HEK293 (cell line): Measurements from ENCODE around the gene FAAP100.

Source experiments
- ATF2 ChIP-seq: fragments of 450-650 bp; formaldehyde crosslinking; IDR thresholded peaks from 2 replicates; pipeline ENCODE4 v1.5.1; 2016; ENCODE audit warnings: missing biosample characterization, missing genetic modification characterization, low read depth
- GFI1B ChIP-seq: fragments of 450-650 bp; formaldehyde crosslinking; IDR thresholded peaks from 2 replicates; pipeline ENCODE4 v1.5.1; 2016; ENCODE audit warnings: missing biosample characterization, missing genetic modification characterization
- GLI2 ChIP-seq: fragments of 450-650 bp; formaldehyde crosslinking; IDR thresholded peaks from 2 replicates; pipeline ENCODE4; 2017; ENCODE audit warnings: missing biosample characterization, missing genetic modification characterization, low read depth, borderline replicate concordance
- GLIS1 ChIP-seq: fragments of 450-650 bp; formaldehyde crosslinking; IDR thresholded peaks from 2 replicates; pipeline ENCODE4 v1.5.1; 2016; ENCODE audit warnings: missing biosample characterization, missing genetic modification characterization
- INSM2 ChIP-seq: fragments of 450-650 bp; formaldehyde crosslinking; IDR thresholded peaks from 2 replicates; pipeline ENCODE4 v1.5.1; 2016; ENCODE audit warnings: missing biosample characterization, missing genetic modification characterization
- KLF10 ChIP-seq: fragments of 450-650 bp; IDR thresholded peaks from 2 replicates; pipeline ENCODE4 v1.5.1; 2018; ENCODE audit warnings: missing biosample characterization, mild to moderate bottlenecking, missing genetic modification characterization
- KLF16 ChIP-seq: fragments of 450-650 bp; formaldehyde crosslinking; IDR thresholded peaks from 2 replicates; pipeline ENCODE4 v1.5.1; 2017; ENCODE audit warnings: missing biosample characterization, missing genetic modification characterization
- KLF8 ChIP-seq: fragments of 450-650 bp; formaldehyde crosslinking; IDR thresholded peaks from 2 replicates; pipeline ENCODE4 v1.5.1; 2016; ENCODE audit warnings: missing biosample characterization, missing genetic modification characterization
- PRDM4 ChIP-seq: fragments of 450-650 bp; formaldehyde crosslinking; IDR thresholded peaks from 2 replicates; pipeline ENCODE4 v1.5.1; 2017; ENCODE audit warnings: missing biosample characterization, missing genetic modification characterization
- PRDM6 ChIP-seq: fragments of 450-650 bp; formaldehyde crosslinking; IDR thresholded peaks from 2 replicates; pipeline ENCODE4 v1.5.1; 2017; ENCODE audit warnings: missing biosample characterization, missing genetic modification characterization
- SP2 ChIP-seq: fragments of 450-650 bp; formaldehyde crosslinking; IDR thresholded peaks from 2 replicates; pipeline ENCODE4 v1.5.1; 2016; ENCODE audit warnings: missing biosample characterization, missing genetic modification characterization
- SP7 ChIP-seq: fragments of 450-650 bp; formaldehyde crosslinking; IDR thresholded peaks from 2 replicates; pipeline ENCODE4 v1.5.1; 2016; ENCODE audit warnings: missing biosample characterization, missing genetic modification characterization
- ZBTB7A ChIP-seq: fragments of 450-650 bp; formaldehyde crosslinking; IDR thresholded peaks from 2 replicates; pipeline ENCODE4 v1.5.1; 2016; ENCODE audit warnings: low read depth, missing biosample characterization, missing genetic modification characterization
- ZFP69B ChIP-seq: fragments of 450-650 bp; formaldehyde crosslinking; IDR thresholded peaks from 2 replicates; pipeline ENCODE4 v1.5.1; 2016; ENCODE audit warnings: missing biosample characterization, missing genetic modification characterization
- ZNF10 ChIP-seq: fragments of 450-650 bp; formaldehyde crosslinking; IDR thresholded peaks from 2 replicates; pipeline ENCODE4 v1.5.1; 2017; ENCODE audit warnings: missing biosample characterization, missing genetic modification characterization
- ZNF138 ChIP-seq: fragments of 450-650 bp; formaldehyde crosslinking; IDR thresholded peaks from 2 replicates; pipeline ENCODE4 v1.5.1; 2016; ENCODE audit warnings: missing biosample characterization, missing genetic modification characterization, borderline replicate concordance
- ZNF16 ChIP-seq: fragments of 450-650 bp; formaldehyde crosslinking; IDR thresholded peaks from 2 replicates; pipeline ENCODE4 v1.5.1; 2016; ENCODE audit warnings: low read depth, missing biosample characterization, missing genetic modification characterization
- ZNF174 ChIP-seq: fragments of 450-650 bp; formaldehyde crosslinking; IDR thresholded peaks from 2 replicates; pipeline ENCODE4 v1.5.0; 2017; ENCODE audit warnings: missing biosample characterization, mild to moderate bottlenecking, missing genetic modification characterization
- ZNF214 ChIP-seq: fragments of 450-650 bp; formaldehyde crosslinking; IDR thresholded peaks from 2 replicates; pipeline ENCODE4 v1.5.1; 2017; ENCODE audit warnings: missing biosample characterization, mild to moderate bottlenecking, missing genetic modification characterization, borderline replicate concordance
- ZNF223 ChIP-seq: fragments of 450-650 bp; formaldehyde crosslinking; IDR thresholded peaks from 2 replicates; pipeline ENCODE4 v1.5.1; 2016; ENCODE audit warnings: missing biosample characterization, missing genetic modification characterization
- ZNF280C ChIP-seq: fragments of 450-650 bp; formaldehyde crosslinking; IDR thresholded peaks from 2 replicates; pipeline ENCODE4 v1.5.1; 2016; ENCODE audit warnings: missing biosample characterization, missing genetic modification characterization
- ZNF335 ChIP-seq: fragments of 450-650 bp; formaldehyde crosslinking; conservative IDR thresholded peaks from 2 replicates; pipeline ENCODE4 v1.5.1; 2016; ENCODE audit warnings: missing biosample characterization, missing genetic modification characterization
- ZNF354C ChIP-seq: fragments of 450-650 bp; formaldehyde crosslinking; IDR thresholded peaks from 2 replicates; pipeline ENCODE4 v1.5.1; 2016; ENCODE audit warnings: missing biosample characterization, missing genetic modification characterization, low read depth, borderline replicate concordance
- ZNF423 ChIP-seq: fragments of 450-650 bp; formaldehyde crosslinking; IDR thresholded peaks from 2 replicates; pipeline ENCODE4 v1.5.1; 2016; ENCODE audit warnings: missing biosample characterization, missing genetic modification characterization
- ZNF600 ChIP-seq: fragments of 450-650 bp; formaldehyde crosslinking; IDR thresholded peaks from 2 replicates; pipeline ENCODE4 v1.5.1; 2016; ENCODE audit warnings: missing biosample characterization, missing genetic modification characterization
- ZNF660 ChIP-seq: fragments of 450-650 bp; IDR thresholded peaks from 2 replicates; pipeline ENCODE4 v1.5.1; 2018; ENCODE audit warnings: missing biosample characterization, mild to moderate bottlenecking, missing genetic modification characterization
- ZNF701 ChIP-seq: fragments of 450-650 bp; formaldehyde crosslinking; IDR thresholded peaks from 2 replicates; pipeline ENCODE4 v1.5.1; 2016; ENCODE audit warnings: missing biosample characterization, missing genetic modification characterization
- ZNF830 ChIP-seq: fragments of 450-650 bp; IDR thresholded peaks from 2 replicates; pipeline ENCODE4 v1.5.0; 2018; ENCODE audit warnings: missing biosample characterization, missing genetic modification characterization, low read depth, mild to moderate bottlenecking, moderate library complexity
- ZNF837 ChIP-seq: fragments of 450-650 bp; formaldehyde crosslinking; IDR thresholded peaks from 2 replicates; pipeline ENCODE4 v1.5.1; 2016; ENCODE audit warnings: missing biosample characterization, missing genetic modification characterization
- ZSCAN5A ChIP-seq: fragments of 450-650 bp; formaldehyde crosslinking; IDR thresholded peaks from 2 replicates; pipeline ENCODE4 v1.5.1; 2016; ENCODE audit warnings: missing biosample characterization, missing genetic modification characterization

The FAAP100 gene

GRCh38 chr17:81515530-81516041 lies 36.6 kb downstream of the FAAP100 start (continued):
- no peak for TF ChIP-seq ATF2 (tag by site-specific recombination)
- TF ChIP-seq ZNF10 (tag by site-specific recombination): no peak
- TF ChIP-seq ZNF354C (tag by site-specific recombination): no peak
- TF ChIP-seq SP2 (tag by site-specific recombination): 0 out of 2 replicates have a peak, but pooled peaks have one; percentile 25
- TF ChIP-seq ZNF138 (tag by site-specific recombination): no peak
- no peak for TF ChIP-seq PRDM6 (tag by site-specific recombination)
- peak; percentile 23; the same call in 1 of the 2 replicates for TF ChIP-seq ZNF223 (tag by site-specific recombination)
- no peak for TF ChIP-seq ZNF214
- peak; percentile 13; the same call in 1 of the 2 replicates for TF ChIP-seq KLF10 (tag by site-specific recombination)
- TF ChIP-seq PRDM4 (tag by site-specific recombination): no peak
- TF ChIP-seq ZNF174 (tag by site-specific recombination): no peak
- no peak for TF ChIP-seq ZNF600 (tag by site-specific recombination)
- TF ChIP-seq ZNF701 (tag by site-specific recombination): no peak
- TF ChIP-seq ZFP69B: no peak
- TF ChIP-seq ZNF830: no peak
- TF ChIP-seq ZNF335: peak; percentile 8; the same call in 1 of the 2 replicates
- TF ChIP-seq ZNF837: no peak
- 0 out of 2 replicates have a peak, but pooled peaks have one; percentile 9 for TF ChIP-seq SP7 (tag by site-specific recombination)
- no peak for TF ChIP-seq KLF8 (tag by site-specific recombination)
- TF ChIP-seq ZNF280C (tag by site-specific recombination): no peak
- no peak for TF ChIP-seq ZNF660 (tag by site-specific recombination)
- no peak for TF ChIP-seq GLIS1 (tag by site-specific recombination)
- TF ChIP-seq ZNF423 (tag by site-specific recombination): no peak
- TF ChIP-seq GFI1B (tag by site-specific recombination): no peak
- no peak for TF ChIP-seq GLI2 (tag by site-specific recombination)
- TF ChIP-seq KLF16: 0 out of 2 replicates have a peak, but pooled peaks have one; percentile 7
- TF ChIP-seq ZBTB7A: no peak
- TF ChIP-seq ZSCAN5A (tag by site-specific recombination): no peak
- TF ChIP-seq ZNF16 (tag by site-specific recombination): no peak
- TF ChIP-seq INSM2 (tag by site-specific recombination): no peak
